GM10266 (cell line): ENCODE measurements around the gene AKNAD1.

Experiments
- DNase-seq: peaks from one replicate; pipeline ENCODE4 v3.0.0; 2012; ENCODE audit errors: extremely low spot score
- CTCF ChIP-seq: IDR thresholded peaks from 2 replicates; pipeline ENCODE4 v1.5.1; 2012; ENCODE audit warnings: mild to moderate bottlenecking, low read depth; ENCODE audit not compliant: control insufficient read depth, insufficient read depth; ENCODE audit errors: missing control alignments

Gene AKNAD1

DNA sequence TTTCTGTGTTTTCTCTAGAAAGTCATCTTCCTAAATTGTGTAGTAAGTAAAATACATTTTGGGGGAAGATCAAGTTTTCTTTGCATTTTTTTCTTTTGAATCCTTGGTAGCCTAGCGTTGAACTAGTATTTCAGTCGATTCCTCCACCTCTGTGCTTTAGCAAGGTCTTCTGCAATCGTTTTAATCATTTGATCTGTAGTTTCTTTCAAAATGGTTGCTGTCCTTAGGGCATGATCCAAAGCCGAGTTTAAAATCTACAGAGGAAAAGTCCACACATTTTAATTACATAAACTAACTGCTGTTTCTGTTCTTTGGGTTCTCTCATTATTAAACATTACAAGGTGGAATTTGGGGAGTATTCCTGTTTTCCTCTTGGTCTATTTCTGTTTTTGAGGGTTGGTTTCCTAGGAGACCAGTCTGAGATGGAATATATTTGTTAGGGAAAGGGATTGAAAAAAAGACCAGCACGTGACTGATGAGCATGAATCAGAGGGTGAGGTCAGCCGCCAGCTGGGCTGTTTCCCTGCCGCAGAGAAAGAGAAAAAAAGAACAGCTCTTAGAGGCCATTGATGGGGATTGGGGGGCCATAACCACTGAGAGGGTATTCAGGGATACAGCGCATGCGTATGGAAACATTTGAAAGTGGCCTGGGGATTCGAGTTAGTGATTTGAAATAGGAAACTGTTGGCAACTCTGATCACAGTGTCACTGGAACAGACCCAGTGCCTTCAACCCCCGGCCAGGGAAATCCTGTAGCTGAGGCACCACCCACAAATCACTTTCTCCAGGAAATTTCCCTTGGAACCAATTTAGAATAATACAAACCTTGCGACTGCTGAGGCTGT, 40.6 kb downstream of the AKNAD1 start:
- no peak for DNase-seq
- no peak for TF ChIP-seq CTCF

GRCh38 chr1:108815566-108815965, 41.3 kb downstream of the AKNAD1 start:
- no peak for TF ChIP-seq CTCF
- DNase-seq: no peak

- no peak for DNase-seq
- TF ChIP-seq CTCF: no peak
Observed at GRCh38 chr1:108814343-108815125, 42.4 kb downstream of the AKNAD1 start.

DNA sequence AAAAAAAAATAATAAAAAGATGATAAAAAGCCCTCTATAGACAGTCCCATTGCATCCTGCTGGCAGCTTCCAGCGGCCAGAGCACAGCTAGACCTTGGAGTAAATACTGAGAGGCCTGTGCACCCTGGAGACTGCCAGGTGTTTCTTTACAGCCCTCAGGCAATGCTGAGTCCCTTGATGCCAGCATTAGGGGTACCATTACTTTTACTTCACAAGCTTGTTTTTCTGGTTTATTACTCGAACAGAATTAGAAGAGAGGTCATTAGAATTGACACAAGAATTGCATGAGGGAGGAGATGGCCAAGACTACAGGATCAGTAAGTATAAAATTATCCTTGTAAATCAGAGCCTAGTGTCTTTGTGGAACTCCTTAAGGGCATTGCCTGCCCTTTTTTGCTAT, 43.6 kb downstream of the AKNAD1 start:
- DNase-seq: no peak
- TF ChIP-seq CTCF: no peak

- DNase-seq: no peak
- TF ChIP-seq CTCF: no peak
Observed at GRCh38 chr1:108811611-108812010, 45.3 kb downstream of the AKNAD1 start.

DNA sequence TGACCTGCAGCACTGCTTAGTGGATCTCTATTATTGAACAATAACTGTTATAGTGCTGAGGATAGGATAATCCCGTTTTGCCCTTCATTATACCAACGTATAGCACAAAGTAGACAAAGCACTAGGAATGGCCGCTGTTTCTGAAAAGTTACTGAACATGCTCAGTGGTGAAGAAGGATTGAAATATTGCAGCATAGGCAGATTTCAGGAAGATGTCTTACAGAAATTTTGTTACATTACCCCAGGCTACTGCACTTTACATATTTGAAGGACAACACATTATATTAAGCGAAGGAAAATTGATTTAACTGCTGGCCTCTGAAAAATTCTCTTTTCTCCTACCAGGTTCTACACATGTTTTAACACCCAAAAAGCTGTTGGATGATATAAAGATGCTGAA, 48.5 kb downstream of the AKNAD1 start:
- TF ChIP-seq CTCF: no peak
- DNase-seq: no peak

GRCh38 chr1:108803548-108803947, 53.3 kb downstream of the AKNAD1 start:
- no peak for DNase-seq

More at GRCh38 chr1:108803548-108803947, 53.3 kb downstream of the AKNAD1 start:
- TF ChIP-seq CTCF: no peak
